GM12801 (cell line): ENCODE results near the gene SH2B3.

Experiments
- TF ChIP-seq, protein P1 (sequence below): IDR thresholded peaks from one replicate; pipeline ENCODE4 v1.5.1; 2011; ENCODE audit warnings: control low read depth; ENCODE audit not compliant: insufficient read length; ENCODE audit errors: extremely low read depth

SH2B3 gene

GRCh38 chr12:111409403-111409779 is 3.7 kb downstream of the SH2B3 start:
- TF ChIP-seq, protein P1, sequence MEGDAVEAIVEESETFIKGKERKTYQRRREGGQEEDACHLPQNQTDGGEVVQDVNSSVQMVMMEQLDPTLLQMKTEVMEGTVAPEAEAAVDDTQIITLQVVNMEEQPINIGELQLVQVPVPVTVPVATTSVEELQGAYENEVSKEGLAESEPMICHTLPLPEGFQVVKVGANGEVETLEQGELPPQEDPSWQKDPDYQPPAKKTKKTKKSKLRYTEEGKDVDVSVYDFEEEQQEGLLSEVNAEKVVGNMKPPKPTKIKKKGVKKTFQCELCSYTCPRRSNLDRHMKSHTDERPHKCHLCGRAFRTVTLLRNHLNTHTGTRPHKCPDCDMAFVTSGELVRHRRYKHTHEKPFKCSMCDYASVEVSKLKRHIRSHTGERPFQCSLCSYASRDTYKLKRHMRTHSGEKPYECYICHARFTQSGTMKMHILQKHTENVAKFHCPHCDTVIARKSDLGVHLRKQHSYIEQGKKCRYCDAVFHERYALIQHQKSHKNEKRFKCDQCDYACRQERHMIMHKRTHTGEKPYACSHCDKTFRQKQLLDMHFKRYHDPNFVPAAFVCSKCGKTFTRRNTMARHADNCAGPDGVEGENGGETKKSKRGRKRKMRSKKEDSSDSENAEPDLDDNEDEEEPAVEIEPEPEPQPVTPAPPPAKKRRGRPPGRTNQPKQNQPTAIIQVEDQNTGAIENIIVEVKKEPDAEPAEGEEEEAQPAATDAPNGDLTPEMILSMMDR, result no peak

GRCh38 chr12:111409780-111410430 is 4.2 kb downstream of the SH2B3 start:
- TF ChIP-seq, protein P1, result no peak

- TF ChIP-seq, protein P1, result no peak
These were observed 4.9 kb downstream of the SH2B3 start for GRCh38 chr12:111410431-111411184.

DNA sequence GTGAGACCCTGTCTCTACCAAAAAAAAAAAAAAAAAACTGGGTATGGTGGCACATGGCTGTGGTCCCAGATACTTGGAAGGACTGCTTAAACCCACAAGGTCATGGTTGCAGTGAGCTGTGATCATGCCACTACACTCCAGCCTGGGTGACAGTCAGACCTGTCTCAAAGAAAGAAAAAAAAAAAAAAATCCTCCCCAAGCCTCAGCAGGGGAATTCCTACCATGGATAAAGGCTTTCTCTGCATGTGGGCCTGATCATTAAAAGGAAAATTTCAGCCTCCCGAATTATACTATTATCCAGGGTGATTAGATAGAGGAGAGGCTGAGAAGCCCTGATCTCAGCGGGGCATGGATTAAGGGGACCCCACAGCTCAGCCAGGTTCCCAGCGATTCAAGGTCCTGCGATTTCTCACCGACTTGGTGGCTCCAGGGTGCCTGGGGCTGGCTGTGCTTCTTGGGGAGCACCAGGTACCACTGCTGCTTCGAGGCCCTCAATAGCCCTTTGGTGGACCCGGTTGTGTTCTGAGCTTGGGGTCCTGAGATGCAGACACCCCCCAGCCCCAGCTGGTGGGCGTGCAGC is 5.6 kb downstream of the SH2B3 start:
- TF ChIP-seq, protein P1, result no peak

DNA sequence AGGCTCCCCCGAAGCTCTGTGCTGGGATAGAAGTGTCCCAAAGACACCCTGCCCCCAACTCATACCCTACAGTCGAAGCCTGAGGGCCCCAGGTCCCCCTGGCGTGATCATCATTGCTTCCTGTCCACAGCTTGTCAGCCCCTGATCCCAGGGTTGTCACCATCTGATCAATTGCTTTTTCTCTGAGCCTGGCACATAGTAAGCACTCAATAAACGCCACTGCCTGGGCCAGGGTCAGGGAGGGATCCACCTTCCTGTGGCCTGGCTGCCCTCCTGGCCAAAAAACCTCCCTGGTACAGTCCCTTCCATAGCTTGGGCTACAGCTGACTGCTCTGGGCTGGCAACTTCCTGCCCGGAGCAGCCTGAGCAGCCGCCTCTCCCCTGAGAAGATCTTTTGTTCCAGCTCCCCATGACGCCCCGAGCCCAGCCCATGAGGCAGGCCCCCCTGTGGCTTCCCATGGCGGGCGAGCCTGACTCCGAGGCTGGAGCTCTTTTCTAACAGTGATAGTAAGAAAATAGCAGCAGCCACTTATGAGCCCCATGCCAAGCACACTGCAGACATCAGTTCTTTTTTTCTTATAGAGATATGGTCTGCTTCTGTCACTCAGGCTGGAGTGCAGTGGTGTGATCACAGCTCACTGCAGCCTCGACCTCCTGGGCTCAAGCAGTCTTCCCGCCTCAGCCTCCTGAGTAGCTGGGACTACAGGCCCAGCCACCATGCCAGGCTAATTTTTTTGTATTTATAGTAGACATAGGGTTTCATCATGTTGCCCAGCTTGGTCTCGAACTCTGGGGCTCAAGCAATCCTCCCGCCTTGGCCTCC is 6.5 kb downstream of the SH2B3 start:
- TF ChIP-seq, protein P1, result no peak

GRCh38 chr12:111412830-111413441 is 7.2 kb downstream of the SH2B3 start:
- TF ChIP-seq, protein P1, result no peak
